Astrocyte (in vitro differentiated cells and primary cell): ENCODE data around the gene SIPA1.

Experiments
- EZH2 ChIP-seq: IDR thresholded peaks from 2 replicates; pipeline ENCODE4 v1.6.1; 2012; ENCODE audit warnings: mild to moderate bottlenecking, low read length, inconsistent platforms; ENCODE audit not compliant: insufficient read depth
- TF ChIP-seq, protein P1 (sequence below): IDR thresholded peaks from 2 replicates; pipeline ENCODE4 v1.5.1; 2011; ENCODE audit warnings: low read depth, mild to moderate bottlenecking, inconsistent platforms, low read length, moderate library complexity; ENCODE audit not compliant: insufficient read depth

DNA sequence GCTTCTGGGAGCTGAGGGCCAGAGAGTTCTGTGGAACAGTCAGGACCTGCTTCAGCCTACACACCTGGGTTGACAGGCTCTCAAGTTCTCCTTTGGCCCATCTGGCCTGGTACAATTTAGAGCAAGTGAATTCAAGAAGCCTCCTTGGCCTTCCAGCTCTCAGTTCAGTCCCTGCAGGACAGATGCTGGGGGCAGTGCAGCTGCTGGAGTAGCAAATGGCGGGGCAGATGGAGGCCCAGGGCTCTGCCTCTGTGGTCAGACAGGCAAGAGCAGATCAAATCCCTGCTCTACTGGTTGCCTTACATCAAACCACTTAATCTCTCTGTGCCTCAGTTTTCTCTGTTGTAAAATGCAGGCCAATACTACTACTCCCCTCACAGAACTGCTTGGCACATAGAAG is 33.6 kb upstream of the SIPA1 start:
- TF ChIP-seq, protein P1, sequence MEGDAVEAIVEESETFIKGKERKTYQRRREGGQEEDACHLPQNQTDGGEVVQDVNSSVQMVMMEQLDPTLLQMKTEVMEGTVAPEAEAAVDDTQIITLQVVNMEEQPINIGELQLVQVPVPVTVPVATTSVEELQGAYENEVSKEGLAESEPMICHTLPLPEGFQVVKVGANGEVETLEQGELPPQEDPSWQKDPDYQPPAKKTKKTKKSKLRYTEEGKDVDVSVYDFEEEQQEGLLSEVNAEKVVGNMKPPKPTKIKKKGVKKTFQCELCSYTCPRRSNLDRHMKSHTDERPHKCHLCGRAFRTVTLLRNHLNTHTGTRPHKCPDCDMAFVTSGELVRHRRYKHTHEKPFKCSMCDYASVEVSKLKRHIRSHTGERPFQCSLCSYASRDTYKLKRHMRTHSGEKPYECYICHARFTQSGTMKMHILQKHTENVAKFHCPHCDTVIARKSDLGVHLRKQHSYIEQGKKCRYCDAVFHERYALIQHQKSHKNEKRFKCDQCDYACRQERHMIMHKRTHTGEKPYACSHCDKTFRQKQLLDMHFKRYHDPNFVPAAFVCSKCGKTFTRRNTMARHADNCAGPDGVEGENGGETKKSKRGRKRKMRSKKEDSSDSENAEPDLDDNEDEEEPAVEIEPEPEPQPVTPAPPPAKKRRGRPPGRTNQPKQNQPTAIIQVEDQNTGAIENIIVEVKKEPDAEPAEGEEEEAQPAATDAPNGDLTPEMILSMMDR = no peak
- TF ChIP-seq EZH2 = no peak
